ENCODE data around the gene PCBD2.

DNA sequence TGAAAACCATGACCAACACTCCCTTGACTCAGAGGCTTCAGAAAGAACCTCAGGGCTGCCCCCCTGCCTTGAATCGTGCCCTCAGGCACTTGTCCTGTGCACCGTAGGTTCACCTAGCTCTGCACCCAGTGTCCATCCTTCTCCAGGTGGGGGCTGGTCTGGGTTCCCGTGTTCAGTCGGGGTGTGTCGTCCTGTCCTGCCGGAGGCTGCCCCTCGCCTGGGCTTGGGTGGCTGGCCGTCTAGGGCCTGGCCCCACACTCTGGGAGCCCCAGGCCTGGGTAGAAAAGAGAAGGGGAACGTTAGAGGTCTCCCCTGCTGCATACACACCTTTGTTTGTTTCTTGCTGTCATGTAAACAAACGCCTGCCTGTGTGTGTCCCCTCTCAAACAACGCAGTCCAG is 92.1 kb downstream of the PCBD2 start:
- no peak for TF ChIP-seq RAD21 (IDR thresholded peaks at IDR 0.05 in 1 of 2, conservative IDR thresholded peaks at IDR 0.05 in 1 of 2; ENCODE audit: low read depth in 2 of 2, low read length in 2 of 2)
- no peak for TF ChIP-seq MAFK (IDR thresholded peaks at IDR 0.05; ENCODE audit: low read depth, low read length)
- no peak for TF ChIP-seq CTCF (IDR thresholded peaks at IDR 0.05; ENCODE audit: control extremely low read depth in 1 of 3, insufficient read depth in 1 of 3, low read depth in 1 of 3, low read length in 3 of 3)
- TF ChIP-seq, protein P1, sequence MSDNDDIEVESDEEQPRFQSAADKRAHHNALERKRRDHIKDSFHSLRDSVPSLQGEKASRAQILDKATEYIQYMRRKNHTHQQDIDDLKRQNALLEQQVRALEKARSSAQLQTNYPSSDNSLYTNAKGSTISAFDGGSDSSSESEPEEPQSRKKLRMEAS (IDR thresholded peaks at IDR 0.05): no peak
- TF ChIP-seq, protein P2, sequence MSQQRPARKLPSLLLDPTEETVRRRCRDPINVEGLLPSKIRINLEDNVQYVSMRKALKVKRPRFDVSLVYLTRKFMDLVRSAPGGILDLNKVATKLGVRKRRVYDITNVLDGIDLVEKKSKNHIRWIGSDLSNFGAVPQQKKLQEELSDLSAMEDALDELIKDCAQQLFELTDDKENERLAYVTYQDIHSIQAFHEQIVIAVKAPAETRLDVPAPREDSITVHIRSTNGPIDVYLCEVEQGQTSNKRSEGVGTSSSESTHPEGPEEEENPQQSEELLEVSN (IDR thresholded peaks at IDR 0.05): no peak
